GM23338 (cell line): ENCODE results near the gene SLF2. TPM values are rescaled to one million over a fixed set of nuclear protein-coding genes. Genes with fewer than 3 reads are reported as not detected.

Experiments
- ATAC-seq: fragments of 200-7000 bp; cut with Tn5 transposase; 3 replicates; pipeline ENCODE4 v1.9.1; 2020
- DNase-seq: peaks from one replicate; pipeline ENCODE4 v3.0.0-alpha.2; 2015; ENCODE audit warnings: low spot score
- H2AFZ ChIP-seq: fragments of 200-600 bp; sonication (generic); 2 replicates; pipeline ENCODE4 v1.8.0; 2016; ENCODE audit warnings: antibody characterized with exemption, mild to moderate bottlenecking, moderate library complexity
- H3F3A ChIP-seq: fragments of 200-600 bp; sonication (generic); replicated peaks from 2 replicates; pipeline ENCODE4 v1.8.0; 2017; ENCODE audit warnings: antibody characterized with exemption, mixed run types, low read depth
- H3K27ac ChIP-seq: fragments of 200-600 bp; sonication (generic); 2 replicates; pipeline ENCODE4 v1.6.1; 2016; ENCODE audit warnings: low read depth
- H3K27me3 ChIP-seq: fragments of 200-600 bp; sonication (generic); 2 replicates; pipeline ENCODE4 v1.8.0; 2016; ENCODE audit warnings: mild to moderate bottlenecking, mixed run types, moderate library complexity; ENCODE audit not compliant: insufficient read depth
- H3K36me3 ChIP-seq: fragments of 200-600 bp; sonication (generic); 2 replicates; pipeline ENCODE4 v1.8.0; 2016; ENCODE audit warnings: mild to moderate bottlenecking; ENCODE audit not compliant: insufficient read depth
- H3K4me1 ChIP-seq: fragments of 200-600 bp; sonication (generic); 2 replicates; pipeline ENCODE4 v1.8.0; 2016; ENCODE audit warnings: mild to moderate bottlenecking, moderate library complexity; ENCODE audit not compliant: insufficient read depth
- H3K4me2 ChIP-seq: fragments of 200-600 bp; sonication (generic); 2 replicates; pipeline ENCODE4 v1.7.1; 2017; ENCODE audit warnings: mixed run types
- H3K4me3 ChIP-seq: fragments of 200-600 bp; sonication (generic); 2 replicates; pipeline ENCODE4 v1.6.1; 2016; ENCODE audit warnings: mixed run types
- H3K79me2 ChIP-seq: fragments of 200-600 bp; sonication (generic); replicated peaks from 2 replicates; pipeline ENCODE4 v1.8.0; 2017; ENCODE audit warnings: mild to moderate bottlenecking; ENCODE audit not compliant: insufficient read depth
- H3K9me2 ChIP-seq: fragments of 200-600 bp; sonication (generic); 2 replicates; pipeline ENCODE4 v1.8.0; 2017; ENCODE audit not compliant: insufficient read depth
- H4K20me1 ChIP-seq: fragments of 200-600 bp; sonication (generic); replicated peaks from 2 replicates; pipeline ENCODE4 v1.8.0; 2017; ENCODE audit warnings: mild to moderate bottlenecking; ENCODE audit not compliant: insufficient read depth
- H3K27ac Mint-ChIP-seq: 2 replicates; pipeline ENCODE4 v1.8.0; 2020; ENCODE audit warnings: inconsistent platforms, mild to moderate bottlenecking, moderate library complexity, mixed read lengths
- H3K27me3 Mint-ChIP-seq: 3 replicates; pipeline ENCODE4 v1.8.0; 2022; ENCODE audit warnings: low read depth, mild to moderate bottlenecking, moderate library complexity, mixed read lengths, inconsistent platforms; ENCODE audit not compliant: insufficient read depth, poor library complexity
- H3K36me3 Mint-ChIP-seq: 3 replicates; pipeline ENCODE4 v1.8.0; 2021; ENCODE audit warnings: low read depth, mild to moderate bottlenecking, inconsistent platforms, moderate library complexity, mixed read lengths
- H3K4me1 Mint-ChIP-seq: 3 replicates; pipeline ENCODE4 v1.8.0; 2020; ENCODE audit warnings: mild to moderate bottlenecking, inconsistent platforms, mixed read lengths
- H3K4me3 Mint-ChIP-seq: 3 replicates; pipeline ENCODE4 v1.8.0; 2021; ENCODE audit warnings: moderate library complexity, mild to moderate bottlenecking, inconsistent platforms, mixed read lengths
- H3K9me3 Mint-ChIP-seq: 3 replicates; pipeline ENCODE4 v1.8.0; 2020; ENCODE audit warnings: moderate library complexity, mild to moderate bottlenecking, inconsistent platforms, mixed read lengths
- NANOG ChIP-seq: IDR thresholded peaks from 2 replicates; pipeline ENCODE4 v1.6.1; 2016; ENCODE audit warnings: antibody characterized with exemption, borderline replicate concordance
- ZNF331 ChIP-seq: fragments of 250-450 bp; sonication (Bioruptor Pico); IDR thresholded peaks from 2 replicates; pipeline ENCODE4 v1.5.0; 2020; ENCODE audit warnings: low read depth, mild to moderate bottlenecking, moderate library complexity
- polyA plus RNA-seq: library from polyadenylated mRNA; unstranded; fragments of >200 nt; fragmentation: Nextera tagmentation; extraction: Ambion mirVana; gene quantifications from 2 replicates; pipeline ENCODE4 v1.2.1, GENCODE V29; 2016
- total RNA-seq: library from RNA; depleted of rRNA; stranded (reverse); fragments of >200 nt; shearing (Covaris generic); gene quantifications from 2 replicates; pipeline ENCODE4 v1.2.3, GENCODE V29; 2014
- TF ChIP-seq, protein P1 (sequence below), 2 experiments: fragments of 200-600 bp in 1 of 2; sonication (generic) in 1 of 2; conservative IDR thresholded peaks; 2 replicates each; pipeline versions ENCODE4 v1.5.1 to v1.6.1; 2016 to 2017; ENCODE audit warnings: antibody characterized with exemption in 2 of 2, low read depth in 2 of 2, mild to moderate bottlenecking in 2 of 2, moderate library complexity in 1 of 2
- TF ChIP-seq, protein P2 (sequence below): fragments of 250-450 bp; sonication (Bioruptor Pico); IDR thresholded peaks from 2 replicates; pipeline ENCODE4 v1.5.0; 2020; ENCODE audit warnings: mild to moderate bottlenecking, moderate library complexity

SLF2 gene
- total and polyA plus RNA-seq, 2 experiments from 2014 or later, result 13.6 to 22.1 TPM

DNA sequence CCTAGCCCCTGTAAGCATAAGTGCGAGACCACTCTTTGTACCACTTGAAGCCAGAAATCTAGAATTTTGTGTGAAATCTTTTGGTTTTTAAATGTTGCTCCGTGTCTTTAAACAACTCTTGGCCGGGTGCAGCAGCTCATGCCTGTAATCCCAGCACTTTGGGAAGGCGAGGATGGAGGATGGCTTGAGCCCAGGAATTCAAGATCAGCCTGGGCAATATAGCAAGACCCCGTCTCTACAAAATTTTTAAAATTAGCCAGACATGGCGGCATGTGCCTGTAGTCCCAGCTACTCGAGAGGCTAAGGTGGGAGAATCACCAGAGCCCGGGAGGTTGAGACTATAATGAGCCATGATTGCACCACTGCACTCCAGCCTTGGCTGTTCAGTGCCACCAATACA, 4.4 kb upstream of the SLF2 start (continued):
- TF ChIP-seq, protein P1, sequence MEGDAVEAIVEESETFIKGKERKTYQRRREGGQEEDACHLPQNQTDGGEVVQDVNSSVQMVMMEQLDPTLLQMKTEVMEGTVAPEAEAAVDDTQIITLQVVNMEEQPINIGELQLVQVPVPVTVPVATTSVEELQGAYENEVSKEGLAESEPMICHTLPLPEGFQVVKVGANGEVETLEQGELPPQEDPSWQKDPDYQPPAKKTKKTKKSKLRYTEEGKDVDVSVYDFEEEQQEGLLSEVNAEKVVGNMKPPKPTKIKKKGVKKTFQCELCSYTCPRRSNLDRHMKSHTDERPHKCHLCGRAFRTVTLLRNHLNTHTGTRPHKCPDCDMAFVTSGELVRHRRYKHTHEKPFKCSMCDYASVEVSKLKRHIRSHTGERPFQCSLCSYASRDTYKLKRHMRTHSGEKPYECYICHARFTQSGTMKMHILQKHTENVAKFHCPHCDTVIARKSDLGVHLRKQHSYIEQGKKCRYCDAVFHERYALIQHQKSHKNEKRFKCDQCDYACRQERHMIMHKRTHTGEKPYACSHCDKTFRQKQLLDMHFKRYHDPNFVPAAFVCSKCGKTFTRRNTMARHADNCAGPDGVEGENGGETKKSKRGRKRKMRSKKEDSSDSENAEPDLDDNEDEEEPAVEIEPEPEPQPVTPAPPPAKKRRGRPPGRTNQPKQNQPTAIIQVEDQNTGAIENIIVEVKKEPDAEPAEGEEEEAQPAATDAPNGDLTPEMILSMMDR (conservative IDR thresholded peaks at IDR 0.05; ENCODE audit: low read depth in 2 of 2), result no peak
- TF ChIP-seq, protein P2, sequence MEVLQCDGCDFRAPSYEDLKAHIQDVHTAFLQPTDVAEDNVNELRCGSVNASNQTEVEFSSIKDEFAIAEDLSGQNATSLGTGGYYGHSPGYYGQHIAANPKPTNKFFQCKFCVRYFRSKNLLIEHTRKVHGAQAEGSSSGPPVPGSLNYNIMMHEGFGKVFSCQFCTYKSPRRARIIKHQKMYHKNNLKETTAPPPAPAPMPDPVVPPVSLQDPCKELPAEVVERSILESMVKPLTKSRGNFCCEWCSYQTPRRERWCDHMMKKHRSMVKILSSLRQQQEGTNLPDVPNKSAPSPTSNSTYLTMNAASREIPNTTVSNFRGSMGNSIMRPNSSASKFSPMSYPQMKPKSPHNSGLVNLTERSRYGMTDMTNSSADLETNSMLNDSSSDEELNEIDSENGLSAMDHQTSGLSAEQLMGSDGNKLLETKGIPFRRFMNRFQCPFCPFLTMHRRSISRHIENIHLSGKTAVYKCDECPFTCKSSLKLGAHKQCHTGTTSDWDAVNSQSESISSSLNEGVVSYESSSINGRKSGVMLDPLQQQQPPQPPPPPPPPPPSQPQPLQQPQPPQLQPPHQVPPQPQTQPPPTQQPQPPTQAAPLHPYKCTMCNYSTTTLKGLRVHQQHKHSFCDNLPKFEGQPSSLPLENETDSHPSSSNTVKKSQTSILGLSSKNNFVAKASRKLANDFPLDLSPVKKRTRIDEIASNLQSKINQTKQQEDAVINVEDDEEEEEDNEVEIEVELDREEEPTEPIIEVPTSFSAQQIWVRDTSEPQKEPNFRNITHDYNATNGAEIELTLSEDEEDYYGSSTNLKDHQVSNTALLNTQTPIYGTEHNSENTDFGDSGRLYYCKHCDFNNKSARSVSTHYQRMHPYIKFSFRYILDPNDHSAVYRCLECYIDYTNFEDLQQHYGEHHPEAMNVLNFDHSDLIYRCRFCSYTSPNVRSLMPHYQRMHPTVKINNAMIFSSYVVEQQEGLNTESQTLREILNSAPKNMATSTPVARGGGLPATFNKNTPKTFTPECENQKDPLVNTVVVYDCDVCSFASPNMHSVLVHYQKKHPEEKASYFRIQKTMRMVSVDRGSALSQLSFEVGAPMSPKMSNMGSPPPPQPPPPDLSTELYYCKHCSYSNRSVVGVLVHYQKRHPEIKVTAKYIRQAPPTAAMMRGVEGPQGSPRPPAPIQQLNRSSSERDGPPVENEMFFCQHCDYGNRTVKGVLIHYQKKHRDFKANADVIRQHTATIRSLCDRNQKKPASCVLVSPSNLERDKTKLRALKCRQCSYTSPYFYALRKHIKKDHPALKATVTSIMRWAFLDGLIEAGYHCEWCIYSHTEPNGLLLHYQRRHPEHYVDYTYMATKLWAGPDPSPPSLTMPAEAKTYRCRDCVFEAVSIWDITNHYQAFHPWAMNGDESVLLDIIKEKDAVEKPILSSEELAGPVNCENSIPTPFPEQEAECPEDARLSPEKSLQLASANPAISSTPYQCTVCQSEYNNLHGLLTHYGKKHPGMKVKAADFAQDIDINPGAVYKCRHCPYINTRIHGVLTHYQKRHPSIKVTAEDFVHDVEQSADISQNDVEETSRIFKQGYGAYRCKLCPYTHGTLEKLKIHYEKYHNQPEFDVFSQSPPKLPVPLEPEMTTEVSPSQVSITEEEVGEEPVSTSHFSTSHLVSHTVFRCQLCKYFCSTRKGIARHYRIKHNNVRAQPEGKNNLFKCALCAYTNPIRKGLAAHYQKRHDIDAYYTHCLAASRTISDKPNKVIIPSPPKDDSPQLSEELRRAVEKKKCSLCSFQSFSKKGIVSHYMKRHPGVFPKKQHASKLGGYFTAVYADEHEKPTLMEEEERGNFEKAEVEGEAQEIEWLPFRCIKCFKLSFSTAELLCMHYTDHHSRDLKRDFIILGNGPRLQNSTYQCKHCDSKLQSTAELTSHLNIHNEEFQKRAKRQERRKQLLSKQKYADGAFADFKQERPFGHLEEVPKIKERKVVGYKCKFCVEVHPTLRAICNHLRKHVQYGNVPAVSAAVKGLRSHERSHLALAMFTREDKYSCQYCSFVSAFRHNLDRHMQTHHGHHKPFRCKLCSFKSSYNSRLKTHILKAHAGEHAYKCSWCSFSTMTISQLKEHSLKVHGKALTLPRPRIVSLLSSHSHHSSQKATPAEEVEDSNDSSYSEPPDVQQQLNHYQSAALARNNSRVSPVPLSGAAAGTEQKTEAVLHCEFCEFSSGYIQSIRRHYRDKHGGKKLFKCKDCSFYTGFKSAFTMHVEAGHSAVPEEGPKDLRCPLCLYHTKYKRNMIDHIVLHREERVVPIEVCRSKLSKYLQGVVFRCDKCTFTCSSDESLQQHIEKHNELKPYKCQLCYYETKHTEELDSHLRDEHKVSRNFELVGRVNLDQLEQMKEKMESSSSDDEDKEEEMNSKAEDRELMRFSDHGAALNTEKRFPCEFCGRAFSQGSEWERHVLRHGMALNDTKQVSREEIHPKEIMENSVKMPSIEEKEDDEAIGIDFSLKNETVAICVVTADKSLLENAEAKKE (CRISPR knock-in tag), result no peak
- no peak for TF ChIP-seq NANOG
- TF ChIP-seq ZNF331, result no peak

DNA sequence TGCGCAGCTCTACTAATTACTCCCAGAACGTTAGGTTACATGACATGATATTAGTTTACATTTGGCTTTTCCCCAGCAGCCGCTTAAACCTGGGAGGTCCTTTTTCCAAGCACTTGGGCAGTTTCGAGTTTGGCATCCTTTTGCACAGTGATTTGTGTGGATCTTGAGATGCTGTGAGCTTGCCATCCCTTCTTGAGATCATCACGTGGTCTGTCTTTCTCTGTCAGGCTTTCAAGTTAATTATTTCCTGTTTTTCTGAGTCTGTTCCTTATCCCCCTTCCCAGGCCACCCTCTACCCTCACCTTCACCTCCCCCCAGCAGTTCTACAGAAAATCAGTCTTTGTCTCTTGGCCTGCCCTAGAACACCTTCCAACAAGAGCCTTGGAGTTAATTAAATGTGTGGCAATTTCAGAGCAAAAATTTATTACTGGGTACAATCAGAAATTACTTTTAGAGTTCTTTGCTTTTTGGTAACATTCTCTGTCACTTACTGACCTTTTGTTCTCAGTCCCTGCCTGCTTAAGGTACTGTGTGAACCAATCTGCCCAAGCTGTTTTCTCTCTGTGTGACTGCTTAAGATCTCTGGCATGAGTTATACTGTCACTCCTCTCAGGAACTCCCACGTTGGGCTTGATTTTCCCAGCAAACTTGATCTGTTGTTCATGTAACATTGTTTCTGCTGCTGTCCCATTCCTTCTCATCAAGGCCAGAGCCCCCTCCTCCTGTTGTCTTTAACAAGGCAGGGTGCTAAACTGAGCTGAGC, 3.1 kb upstream of the SLF2 start:
- Histone ChIP-seq H3K9me2 (no peaks in the 10 kb centered on the region), H4K20me1 (peaks cover 13% of the 10 kb centered on the region), H3K27ac (no peak overlapping the region), H3K27me3 (no peaks in the 10 kb centered on the region; the same call in 1 of the 2 replicates), H3K4me3 (no peak overlapping the region), H2AFZ (peak overlapping the region; percentile 70; the same call in 1 of the 2 replicates), H3K79me2 (peaks cover 15% of the 10 kb centered on the region), H3K4me1 (peaks cover 28% of the 10 kb centered on the region), H3K36me3 (no peaks in the 10 kb centered on the region), H3F3A (no peaks in the 10 kb centered on the region), H3K4me2 (peak overlapping the region; percentile 17; the same call in 1 of the 2 replicates)
- H3K4me3 Mint-ChIP-seq, result no peak overlapping the region; the same call in 2 of the 3 replicates
- peaks cover 22% of the 10 kb centered on the region for H3K4me1 Mint-ChIP-seq
- H3K36me3 Mint-ChIP-seq, result no peaks in the 10 kb centered on the region
- H3K9me3 Mint-ChIP-seq, result no peaks in the 10 kb centered on the region
- ATAC-seq (no peak), DNase-seq (no peak)
- peaks cover 10% of the 10 kb centered on the region for H3K27me3 Mint-ChIP-seq
- peak overlapping the region; percentile 3; the same call in 1 of the 2 replicates for H3K27ac Mint-ChIP-seq
- TF ChIP-seq, protein P2 (CRISPR knock-in tag), result no peak
